Sigmoid colon (tissue), 7 donors: ENCODE data around the gene KIF26B. TPM values are rescaled to one million over a fixed set of nuclear protein-coding genes. Genes with fewer than 3 reads are reported as not detected.

Source experiments
- DNase-seq: peaks from one replicate; pipeline ENCODE4 v3.0.0-alpha.2; 2019
- H3K27ac ChIP-seq, 4 donors: fragments of 200-600 bp; sonication (generic); one replicate each; pipeline ENCODE4 v1.5.1; 2016 to 2019; ENCODE audit warnings: mild to moderate bottlenecking in 1 of 4
- H3K27me3 ChIP-seq, 3 donors: fragments of 200-600 bp; sonication (generic); one replicate each; pipeline ENCODE4 v1.5.1; 2019; ENCODE audit warnings: mild to moderate bottlenecking in 1 of 3
- H3K36me3 ChIP-seq, 4 donors: fragments of 200-600 bp; sonication (generic); one replicate each; pipeline ENCODE4 v1.5.1; 2016 to 2019
- H3K4me1 ChIP-seq, 4 donors: fragments of 200-600 bp; sonication (generic); one replicate each; pipeline ENCODE4 v1.5.1; 2017 to 2019
- H3K4me3 ChIP-seq, 4 donors: fragments of 200-600 bp; sonication (generic); one replicate each; pipeline ENCODE4 v1.5.1; 2017 to 2019; ENCODE audit warnings: mild to moderate bottlenecking in 2 of 4, moderate library complexity in 1 of 4
- H3K9me3 ChIP-seq, 4 donors: fragments of 200-600 bp in 3 of 4; sonication (generic) in 3 of 4; one replicate each; pipeline versions ENCODE4 v1.5.1 to v1.6.1; 2013 to 2019
- EP300 ChIP-seq, 4 donors: sonication (generic); formaldehyde crosslinking; IDR thresholded peaks; one replicate each; pipeline ENCODE4 v1.6.1; 2017; ENCODE audit warnings: antibody characterized with exemption in 4 of 4
- POLR2A ChIP-seq, 2 donors: fragments of 450-650 bp; IDR thresholded peaks; one replicate each; pipeline ENCODE4 v1.6.1; 2016; ENCODE audit warnings: antibody characterized with exemption in 2 of 2, mild to moderate bottlenecking in 2 of 2, moderate library complexity in 2 of 2
- POLR2AphosphoS5 ChIP-seq, 4 donors: sonication (generic); formaldehyde crosslinking; IDR thresholded peaks; one replicate each; pipeline ENCODE4 v1.6.1; 2017; ENCODE audit warnings: antibody characterized with exemption in 4 of 4
- WGBS, 2 donors: extraction: QIAGEN DNeasy Blood & Tissue Kit; methylation state at CpG; one replicate each; pipeline ENCODE4 v1.1.7; 2013; 5-methylcytosine and 5-hydroxymethylcytosine counted together
- intact Hi-C: fragments of 100-400 bp; cut with DNase I; formaldehyde crosslinking; loops from one replicate; pipeline ENCODE4 v1.15.1; 2023
- polyA plus RNA-seq, 3 donors: library from polyadenylated mRNA; stranded (reverse); fragments of 200-250 nt; gene quantifications; one replicate each; pipeline ENCODE4 v1.2.3, GENCODE V29; 2013
- total RNA-seq, 4 donors: library from RNA; depleted of rRNA; stranded (reverse); fragments of >200 nt; gene quantifications; one replicate each; pipeline ENCODE4 v1.1.0, GENCODE V29; 2016
- TF ChIP-seq, protein P1 (sequence below), 4 experiments: fragments of 450-650 bp in 3 of 4; fragments of 200-600 bp in 1 of 4; IDR thresholded peaks; one replicate each; pipeline ENCODE4 v1.5.1; 2016 to 2019; ENCODE audit warnings: antibody characterized with exemption in 4 of 4, mild to moderate bottlenecking in 3 of 4, moderate library complexity in 2 of 4
- donor health status: healthy with polysubstance abuse.
- donor health status: Bipolar disorder and iron deficiency.
- donor health status: healthy.

The KIF26B gene
- total and polyA plus RNA-seq, 7 donors = under 0.01 to 5.5 (median 1.4) TPM; not detected in 1

DNA sequence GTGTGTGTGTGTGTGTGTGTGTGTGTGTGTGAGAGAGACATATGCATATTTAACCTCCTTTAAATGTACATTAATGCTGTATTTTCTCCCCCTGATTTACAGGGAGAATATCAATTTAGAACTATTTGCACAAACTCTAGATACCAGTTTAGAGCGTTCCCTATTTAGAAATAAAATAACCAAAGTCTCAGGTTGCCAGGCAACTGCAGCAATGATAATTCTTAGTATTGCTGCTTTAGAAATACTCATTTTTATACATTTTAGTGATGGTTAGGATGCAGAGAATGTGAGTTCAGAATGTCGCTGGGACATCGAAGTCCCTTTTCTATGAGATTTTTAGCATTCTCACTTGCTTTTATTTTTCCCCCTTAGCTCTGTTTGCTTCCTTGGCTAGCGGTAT lies 497.3 kb downstream of the KIF26B start:
- Histone ChIP-seq H3K27ac (no peak overlapping the region), H3K4me1 (no peaks in the 10 kb centered on the region), H3K9me3 (no peaks in the 10 kb centered on the region), H3K27me3 (no peaks in the 10 kb centered on the region), H3K36me3 (no peaks in the 10 kb centered on the region), H3K4me3 (no peak overlapping the region)
- intact Hi-C loops = no loop called here
- WGBS, 2 donors = 93 to 95% methylated on average over 4 of the region's 4 CpGs
- no peak for DNase-seq
- TF ChIP-seq EP300 (IDR thresholded peaks at IDR 0.05) = no peak
- TF ChIP-seq POLR2AphosphoS5 (IDR thresholded peaks at IDR 0.05) = no peak
- TF ChIP-seq, protein P1, sequence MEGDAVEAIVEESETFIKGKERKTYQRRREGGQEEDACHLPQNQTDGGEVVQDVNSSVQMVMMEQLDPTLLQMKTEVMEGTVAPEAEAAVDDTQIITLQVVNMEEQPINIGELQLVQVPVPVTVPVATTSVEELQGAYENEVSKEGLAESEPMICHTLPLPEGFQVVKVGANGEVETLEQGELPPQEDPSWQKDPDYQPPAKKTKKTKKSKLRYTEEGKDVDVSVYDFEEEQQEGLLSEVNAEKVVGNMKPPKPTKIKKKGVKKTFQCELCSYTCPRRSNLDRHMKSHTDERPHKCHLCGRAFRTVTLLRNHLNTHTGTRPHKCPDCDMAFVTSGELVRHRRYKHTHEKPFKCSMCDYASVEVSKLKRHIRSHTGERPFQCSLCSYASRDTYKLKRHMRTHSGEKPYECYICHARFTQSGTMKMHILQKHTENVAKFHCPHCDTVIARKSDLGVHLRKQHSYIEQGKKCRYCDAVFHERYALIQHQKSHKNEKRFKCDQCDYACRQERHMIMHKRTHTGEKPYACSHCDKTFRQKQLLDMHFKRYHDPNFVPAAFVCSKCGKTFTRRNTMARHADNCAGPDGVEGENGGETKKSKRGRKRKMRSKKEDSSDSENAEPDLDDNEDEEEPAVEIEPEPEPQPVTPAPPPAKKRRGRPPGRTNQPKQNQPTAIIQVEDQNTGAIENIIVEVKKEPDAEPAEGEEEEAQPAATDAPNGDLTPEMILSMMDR (IDR thresholded peaks at IDR 0.05) = no peak
- no peak for TF ChIP-seq POLR2A (IDR thresholded peaks at IDR 0.05)

DNA sequence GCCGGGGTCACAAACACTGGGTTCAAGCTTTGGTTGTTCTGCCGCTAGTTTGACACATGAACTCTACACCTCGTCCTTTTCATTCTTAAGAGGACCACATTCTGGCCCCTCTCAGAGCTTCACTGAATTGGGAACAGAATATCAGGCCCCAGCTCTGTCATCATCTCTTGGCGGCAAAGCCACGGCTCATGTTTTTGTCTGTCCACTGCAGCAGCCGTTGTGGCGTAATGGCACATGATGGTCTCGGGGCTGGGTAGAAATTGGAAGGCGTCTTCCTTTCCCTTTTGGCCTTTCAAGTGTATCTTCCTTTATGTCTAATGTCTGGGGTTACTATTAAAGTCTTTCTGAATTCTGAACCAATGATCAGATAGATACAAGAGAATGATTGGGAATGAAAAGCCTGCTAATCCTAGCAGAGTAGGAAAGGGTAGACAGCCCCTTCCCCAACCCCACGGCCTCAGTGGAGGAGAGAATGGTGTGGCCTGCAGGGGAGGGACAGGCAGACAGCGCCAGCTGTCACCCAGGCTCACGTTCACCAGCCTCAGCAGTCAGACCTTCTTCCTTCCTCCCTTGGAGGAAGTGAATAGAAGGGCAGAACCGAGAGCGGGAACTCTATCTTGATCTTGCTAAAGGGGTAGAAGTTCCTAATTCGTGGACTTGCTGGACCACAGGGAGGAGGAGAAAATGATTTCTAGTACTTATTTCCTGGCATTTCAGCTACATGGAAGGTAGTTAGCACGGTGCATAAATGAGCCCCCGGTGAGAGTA lies 498.1 kb downstream of the KIF26B start:
- intact Hi-C loops = no loop called here
- Histone ChIP-seq H3K27ac (no peak overlapping the region), H3K9me3 (no peaks in the 10 kb centered on the region), H3K4me3 (no peak overlapping the region), H3K27me3 (no peaks in the 10 kb centered on the region), H3K4me1 (no peaks in the 10 kb centered on the region), H3K36me3 (no peaks in the 10 kb centered on the region)
- DNase-seq = no peak
- TF ChIP-seq EP300 (IDR thresholded peaks at IDR 0.05) (no peak), POLR2AphosphoS5 (IDR thresholded peaks at IDR 0.05) (no peak), POLR2A (IDR thresholded peaks at IDR 0.05) (no peak)
- TF ChIP-seq, protein P1 (IDR thresholded peaks at IDR 0.05) = no peak
- 71 to 76% methylated on average over 17 of the region's 17 CpGs for WGBS, 2 donors

DNA sequence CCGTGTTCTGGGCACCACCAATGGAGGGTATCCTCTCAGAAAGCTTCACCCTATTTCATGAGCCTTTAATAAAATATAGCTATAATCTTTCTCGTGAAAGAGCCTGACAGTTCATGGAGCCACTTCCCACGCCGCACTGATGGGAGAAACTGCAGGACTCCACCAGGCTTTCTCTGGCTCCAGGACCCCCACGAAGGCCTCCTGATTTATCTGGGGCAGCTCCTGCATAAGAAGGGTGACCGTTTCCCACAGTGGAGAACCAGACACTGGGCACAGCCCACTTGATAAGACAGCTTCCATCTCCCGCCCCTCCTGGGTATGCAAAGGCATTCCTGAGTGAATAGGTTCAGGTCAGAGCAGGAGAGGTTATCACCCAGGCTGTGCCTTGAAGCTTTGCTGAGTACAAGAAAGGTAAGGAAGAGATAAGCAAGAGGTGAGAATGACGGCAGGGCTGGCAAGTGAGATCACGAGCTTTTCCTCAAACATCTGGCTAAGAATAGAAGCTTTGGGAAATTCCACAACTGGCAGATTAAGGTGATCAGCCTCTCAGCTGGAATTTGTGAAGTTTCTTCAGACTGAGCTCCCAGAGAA lies 499.8 kb downstream of the KIF26B start:
- intact Hi-C loops = no loop called here

DNA sequence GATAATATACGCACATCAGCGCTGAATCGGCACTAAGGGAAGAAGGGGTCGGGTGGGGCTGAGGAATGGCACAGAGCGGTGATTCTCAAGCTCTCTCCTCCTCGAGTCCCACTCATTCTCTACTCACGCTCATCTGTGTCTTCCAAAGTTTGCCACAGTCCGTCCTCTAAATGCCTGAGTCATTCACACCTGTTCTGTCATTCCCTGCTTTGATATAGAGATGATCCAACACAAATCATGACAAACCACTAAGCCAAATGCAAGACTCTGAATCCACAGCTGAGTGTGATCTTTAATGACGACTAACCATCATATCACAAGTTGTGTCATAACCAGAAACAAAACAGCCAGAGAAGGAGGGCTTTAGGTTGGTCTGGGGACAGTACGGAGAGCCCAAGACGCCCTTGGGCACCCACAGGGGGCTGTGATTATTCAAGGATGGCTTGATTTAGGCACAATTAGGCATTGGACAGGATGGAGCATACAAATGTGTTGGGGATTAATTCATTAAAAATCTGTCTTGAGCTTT lies 501.5 kb downstream of the KIF26B start:
- no peaks in the 10 kb centered on the region for H3K27me3 ChIP-seq
- DNase-seq = no peak
- no peak overlapping the region for H3K4me3 ChIP-seq
- no peaks in the 10 kb centered on the region for H3K9me3 ChIP-seq
- WGBS, 2 donors = 87 to 92% methylated on average over 11 of the region's 11 CpGs
- H3K4me1 ChIP-seq = no peaks in the 10 kb centered on the region
- no peak overlapping the region for H3K27ac ChIP-seq
- no peak for TF ChIP-seq POLR2A (IDR thresholded peaks at IDR 0.05)
- TF ChIP-seq, protein P1 (IDR thresholded peaks at IDR 0.05) = no peak
- TF ChIP-seq EP300 (IDR thresholded peaks at IDR 0.05) = no peak
- no peak for TF ChIP-seq POLR2AphosphoS5 (IDR thresholded peaks at IDR 0.05)
- intact Hi-C loops = no loop called here
- H3K36me3 ChIP-seq = no peaks in the 10 kb centered on the region

More for the DNA sequence above, 499.8 kb downstream of the KIF26B start:
- TF ChIP-seq POLR2A (IDR thresholded peaks at IDR 0.05) = no peak
- TF ChIP-seq EP300 (IDR thresholded peaks at IDR 0.05) = no peak
- TF ChIP-seq, protein P1 (IDR thresholded peaks at IDR 0.05) = no peak
- no peak for TF ChIP-seq POLR2AphosphoS5 (IDR thresholded peaks at IDR 0.05)
- Histone ChIP-seq H3K27ac (no peak overlapping the region), H3K4me1 (no peaks in the 10 kb centered on the region), H3K36me3 (no peaks in the 10 kb centered on the region), H3K4me3 (no peak overlapping the region), H3K9me3 (no peaks in the 10 kb centered on the region), H3K27me3 (no peaks in the 10 kb centered on the region)
- DNase-seq = no peak
- WGBS, 2 donors = 58 to 80% methylated on average over 9 of the region's 9 CpGs
